Measurements from ENCODE around the gene OSBP. TPM values are rescaled to one million over a fixed set of nuclear protein-coding genes. Genes with fewer than 3 reads are reported as not detected.

The OSBP gene
- total RNA-seq, 4 donors from 2014 or later: 32.5 to 40.0 (median 33.3) TPM

DNA sequence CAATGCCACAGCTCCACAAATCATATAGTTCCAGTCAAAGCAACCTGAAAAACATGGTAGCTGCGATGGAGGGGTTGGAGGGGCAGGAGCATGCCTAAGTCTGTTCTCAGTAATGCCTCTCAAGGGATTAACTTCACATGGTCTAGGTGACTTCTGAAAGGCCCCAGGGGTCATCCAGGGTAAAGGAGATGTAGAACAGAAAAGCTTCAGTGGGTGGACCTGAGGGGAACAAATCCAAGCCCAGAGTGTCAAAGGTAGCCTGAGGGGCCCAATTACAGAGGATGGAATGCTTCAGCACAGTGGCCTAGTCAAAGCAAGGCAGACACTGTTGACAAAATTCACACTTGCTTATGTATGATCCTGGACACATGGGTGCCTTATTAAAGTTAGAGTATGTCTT is 80.9 kb downstream of the OSBP start:
- no peak for DNase-seq (ENCODE audit: extremely low spot score)
- H3K4me1 ChIP-seq: peaks cover 0 to 12% (median 11%) of the 10 kb centered on the region in 4 donors
- no peaks in the 10 kb centered on the region for H3K9me3 ChIP-seq
- TF ChIP-seq, protein P1, sequence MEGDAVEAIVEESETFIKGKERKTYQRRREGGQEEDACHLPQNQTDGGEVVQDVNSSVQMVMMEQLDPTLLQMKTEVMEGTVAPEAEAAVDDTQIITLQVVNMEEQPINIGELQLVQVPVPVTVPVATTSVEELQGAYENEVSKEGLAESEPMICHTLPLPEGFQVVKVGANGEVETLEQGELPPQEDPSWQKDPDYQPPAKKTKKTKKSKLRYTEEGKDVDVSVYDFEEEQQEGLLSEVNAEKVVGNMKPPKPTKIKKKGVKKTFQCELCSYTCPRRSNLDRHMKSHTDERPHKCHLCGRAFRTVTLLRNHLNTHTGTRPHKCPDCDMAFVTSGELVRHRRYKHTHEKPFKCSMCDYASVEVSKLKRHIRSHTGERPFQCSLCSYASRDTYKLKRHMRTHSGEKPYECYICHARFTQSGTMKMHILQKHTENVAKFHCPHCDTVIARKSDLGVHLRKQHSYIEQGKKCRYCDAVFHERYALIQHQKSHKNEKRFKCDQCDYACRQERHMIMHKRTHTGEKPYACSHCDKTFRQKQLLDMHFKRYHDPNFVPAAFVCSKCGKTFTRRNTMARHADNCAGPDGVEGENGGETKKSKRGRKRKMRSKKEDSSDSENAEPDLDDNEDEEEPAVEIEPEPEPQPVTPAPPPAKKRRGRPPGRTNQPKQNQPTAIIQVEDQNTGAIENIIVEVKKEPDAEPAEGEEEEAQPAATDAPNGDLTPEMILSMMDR (IDR thresholded peaks at IDR 0.05): no peak
- TF ChIP-seq POLR2A (IDR thresholded peaks at IDR 0.05; ENCODE audit: low read depth): no peak
- no peak for TF ChIP-seq EP300 (IDR thresholded peaks at IDR 0.05)
- TF ChIP-seq POLR2AphosphoS5 (IDR thresholded peaks at IDR 0.05): no peak
- no peaks in the 10 kb centered on the region for H3K36me3 ChIP-seq
- intact Hi-C loops (cut with DNase I): loop anchor here (5.0 to 10.0 kb wide), 3 partner anchors 80 to 270 kb away; partner anchors contain the start of genes OSBP and PATL1
- WGBS: 82% methylated on average over 1 of the region's 1 CpG
- H3K27ac ChIP-seq (replicated peaks in 1 of 4): no peak overlapping the region
- H3K4me3 ChIP-seq: no peak overlapping the region
- H3K27me3 ChIP-seq: peaks cover 0 to 4% (median 0%) of the 10 kb centered on the region in 4 donors

DNA sequence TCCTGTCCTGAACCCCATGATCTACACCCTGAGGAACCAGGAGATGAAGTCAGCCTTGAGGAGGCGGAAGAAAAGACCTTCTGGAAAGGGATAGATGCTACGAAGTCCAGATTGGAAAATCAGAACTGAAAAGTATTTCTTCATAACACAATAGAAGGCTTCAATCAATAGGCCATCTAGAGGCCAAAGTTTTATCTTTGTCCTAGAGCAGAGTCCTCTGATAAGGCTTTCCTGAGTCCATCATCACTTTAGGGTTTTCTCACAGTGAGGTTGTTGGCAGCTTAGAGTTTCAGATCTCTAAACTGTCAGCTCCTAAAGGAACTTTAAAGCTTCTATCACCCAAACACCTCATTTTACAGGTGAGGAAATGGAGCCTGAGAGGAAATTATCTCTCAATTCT is 83.0 kb downstream of the OSBP start:
- TF ChIP-seq POLR2A (IDR thresholded peaks at IDR 0.05; ENCODE audit: low read depth): no peak
- Histone ChIP-seq H3K4me3 (no peak overlapping the region), H3K36me3 (no peaks in the 10 kb centered on the region), H3K4me1 (peaks cover 0 to 9% (median 6%) of the 10 kb centered on the region in 4 donors), H3K27me3 (peaks cover 0 to 4% (median 0%) of the 10 kb centered on the region in 4 donors), H3K9me3 (no peaks in the 10 kb centered on the region), H3K27ac (replicated peaks in 1 of 4) (no peak overlapping the region)
- intact Hi-C loops (cut with DNase I): loop anchor here (10.0 kb wide), 2 partner anchors 82 to 272 kb away; partner anchors contain the start of gene OSBP
- DNase-seq (ENCODE audit: extremely low spot score): no peak
- 94% methylated on average over 2 of the region's 2 CpGs for WGBS

DNA sequence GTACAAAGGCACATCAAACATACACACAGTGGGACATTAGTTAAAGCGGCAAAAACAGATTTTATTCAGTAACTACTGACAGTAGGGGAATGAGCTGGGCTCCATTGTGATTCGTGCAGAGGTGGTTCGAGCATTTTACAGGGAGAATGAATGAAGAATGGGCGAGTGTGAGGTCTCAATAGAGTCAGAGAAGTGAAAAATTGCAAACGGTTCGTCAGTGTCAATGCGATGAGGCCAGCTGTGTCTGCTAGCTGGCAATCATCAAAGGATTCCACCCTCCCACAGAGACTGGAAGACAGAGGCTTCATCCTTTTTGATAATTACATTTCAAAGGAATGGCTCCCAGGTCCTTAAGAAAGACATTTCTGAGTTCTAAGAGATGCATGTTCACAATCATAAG is 86.9 kb downstream of the OSBP start:
- intact Hi-C loops (cut with DNase I): no loop called here
- TF ChIP-seq POLR2AphosphoS5 (IDR thresholded peaks at IDR 0.05) (no peak), POLR2A (IDR thresholded peaks at IDR 0.05; ENCODE audit: low read depth) (no peak), EP300 (IDR thresholded peaks at IDR 0.05) (no peak)
- TF ChIP-seq, protein P1 (IDR thresholded peaks at IDR 0.05): no peak
- Histone ChIP-seq H3K27ac (replicated peaks in 1 of 4) (no peak overlapping the region), H3K4me1 (no peaks in the 10 kb centered on the region), H3K4me3 (no peak overlapping the region), H3K36me3 (no peaks in the 10 kb centered on the region), H3K9me3 (no peaks in the 10 kb centered on the region), H3K27me3 (peaks cover 0 to 13% (median 0%) of the 10 kb centered on the region in 4 donors)
- 59% methylated on average over 7 of the region's 7 CpGs for WGBS
- no peak for DNase-seq (ENCODE audit: extremely low spot score)

Small RNA genes lying within 50 kb of the gene (small RNA-seq; reads per million reads assigned to genes)
- 0 reads per million in 3 donors for gene MIR3162

Other genes with a start within 250 kb of the OSBP start
- gene OR5A2, start 189.4 kb downstream of the OSBP start, total RNA-seq: not detected
- not detected for gene OR5A1, start 179.3 kb downstream of the OSBP start, total RNA-seq
- not detected for gene OR4D6, start 158.8 kb downstream of the OSBP start, total RNA-seq
- not detected for gene OR4D10, start 142.5 kb downstream of the OSBP start, total RNA-seq
- gene OR4D11, start 112.2 kb downstream of the OSBP start, total RNA-seq: not detected
- gene OR4D9, start 104.2 kb downstream of the OSBP start, total RNA-seq: not detected
- 10 to 100 TPM; 12.5 to 18.5 (median 16.1) TPM for gene PATL1, start 53.3 kb upstream of the OSBP start, total RNA-seq
- not detected for gene OR10V1, start 98.1 kb upstream of the OSBP start, total RNA-seq
- 10 to 100 TPM; 16.3 to 24.0 (median 22.3) TPM for gene STX3, start 139.6 kb upstream of the OSBP start, total RNA-seq
- gene MRPL16, start 195.0 kb upstream of the OSBP start, total RNA-seq: 10 to 100 TPM; 47.9 to 58.6 (median 52.1) TPM
- not detected for gene CBLIF, start 229.7 kb upstream of the OSBP start, total RNA-seq